ENCODE measurements around the gene KCNH8.

- TF ChIP-seq, protein P1, sequence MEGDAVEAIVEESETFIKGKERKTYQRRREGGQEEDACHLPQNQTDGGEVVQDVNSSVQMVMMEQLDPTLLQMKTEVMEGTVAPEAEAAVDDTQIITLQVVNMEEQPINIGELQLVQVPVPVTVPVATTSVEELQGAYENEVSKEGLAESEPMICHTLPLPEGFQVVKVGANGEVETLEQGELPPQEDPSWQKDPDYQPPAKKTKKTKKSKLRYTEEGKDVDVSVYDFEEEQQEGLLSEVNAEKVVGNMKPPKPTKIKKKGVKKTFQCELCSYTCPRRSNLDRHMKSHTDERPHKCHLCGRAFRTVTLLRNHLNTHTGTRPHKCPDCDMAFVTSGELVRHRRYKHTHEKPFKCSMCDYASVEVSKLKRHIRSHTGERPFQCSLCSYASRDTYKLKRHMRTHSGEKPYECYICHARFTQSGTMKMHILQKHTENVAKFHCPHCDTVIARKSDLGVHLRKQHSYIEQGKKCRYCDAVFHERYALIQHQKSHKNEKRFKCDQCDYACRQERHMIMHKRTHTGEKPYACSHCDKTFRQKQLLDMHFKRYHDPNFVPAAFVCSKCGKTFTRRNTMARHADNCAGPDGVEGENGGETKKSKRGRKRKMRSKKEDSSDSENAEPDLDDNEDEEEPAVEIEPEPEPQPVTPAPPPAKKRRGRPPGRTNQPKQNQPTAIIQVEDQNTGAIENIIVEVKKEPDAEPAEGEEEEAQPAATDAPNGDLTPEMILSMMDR (IDR thresholded peaks at IDR 0.05): no peak
- no peak for TF ChIP-seq POLR2AphosphoS5 (IDR thresholded peaks at IDR 0.05)
These were observed 79.9 kb downstream of the KCNH8 start for GRCh38 chr3:19228167-19228566.
